ENCODE measurements around the gene DPYSL3. TPM values are rescaled to one million over a fixed set of nuclear protein-coding genes. Genes with fewer than 3 reads are reported as not detected.

The DPYSL3 gene
- total and polyA plus RNA-seq, 4 donors = 0.35 to 3.6 (median 1.7) TPM

DNA sequence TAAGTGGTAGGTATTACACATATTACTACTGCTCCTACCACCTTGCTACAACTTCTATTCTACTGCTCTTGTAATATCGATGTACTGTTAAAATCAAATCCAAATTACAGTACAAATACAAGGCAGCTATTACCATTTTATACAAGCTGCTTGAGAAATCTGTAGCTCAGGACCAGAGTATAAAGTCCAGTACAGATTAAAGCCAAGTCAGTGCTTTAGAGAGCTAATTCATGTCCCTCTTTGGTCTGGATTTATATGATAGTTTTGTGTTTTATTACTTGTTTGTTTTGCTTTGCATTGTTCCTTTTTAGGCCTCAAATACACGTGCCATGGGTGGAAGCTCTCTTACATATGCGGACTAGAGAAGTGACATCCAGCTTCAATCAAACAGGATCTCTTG is 75.8 kb downstream of the DPYSL3 start:
- H3K27ac ChIP-seq (ENCODE audit: low read depth in 1 of 2, low read length in 2 of 2) = no peak overlapping the region
- DNase-seq (ENCODE audit: low spot score) = no peak
- H3K4me1 ChIP-seq (ENCODE audit: control insufficient read depth in 4 of 4, insufficient read depth in 4 of 4, low read length in 3 of 4) = no peaks in the 10 kb centered on the region
- no peaks in the 10 kb centered on the region for H3K36me3 ChIP-seq (ENCODE audit: control insufficient read depth in 4 of 4, insufficient read depth in 3 of 4, low read depth in 1 of 4, low read length in 3 of 4)
- no peaks in the 10 kb centered on the region for H3K9me3 ChIP-seq (ENCODE audit: control insufficient read depth in 4 of 4, low read length in 3 of 4)
- peaks cover 0 to 5% (median under 1%) of the 10 kb centered on the region in 4 donors for H3K27me3 ChIP-seq (ENCODE audit: control insufficient read depth in 4 of 4, insufficient read depth in 4 of 4, low read length in 3 of 4)
- TF ChIP-seq FOXA2 (IDR thresholded peaks at IDR 0.05) = no peak
- TF ChIP-seq HNF4A (conservative IDR thresholded peaks at IDR 0.05) = peak in 1 of 2 donors; percentile 9
- H3K9ac ChIP-seq (ENCODE audit: low read depth in 1 of 2, low read length in 2 of 2) = no peak overlapping the region
- 84% methylated on average over 3 of the region's 3 CpGs for WGBS
- no peak overlapping the region for H3K4me3 ChIP-seq (ENCODE audit: low read depth in 1 of 3, low read length in 3 of 3)

DNA sequence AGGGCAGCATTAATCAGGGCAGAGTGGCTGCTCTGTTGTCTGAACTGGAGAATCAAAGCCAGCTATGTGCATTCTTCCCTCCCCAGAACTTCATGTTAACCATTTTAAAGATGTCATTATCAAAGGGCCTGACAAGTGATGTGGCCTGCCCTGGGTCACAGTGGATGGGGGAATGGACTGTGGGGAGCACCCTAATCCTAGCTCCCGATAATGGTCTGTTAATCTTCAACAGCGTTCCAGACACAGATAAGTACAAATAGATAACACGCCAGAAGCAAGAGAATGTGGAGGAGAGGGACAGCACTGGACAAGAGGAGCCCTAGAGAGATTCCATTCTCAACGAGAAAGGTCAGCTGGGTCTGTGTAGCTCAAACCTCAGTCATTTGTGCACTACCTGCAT is 77.5 kb downstream of the DPYSL3 start:
- Histone ChIP-seq H3K27ac (ENCODE audit: low read depth in 1 of 2, low read length in 2 of 2) (no peak overlapping the region), H3K9me3 (ENCODE audit: control insufficient read depth in 4 of 4, low read length in 3 of 4) (no peaks in the 10 kb centered on the region), H3K9ac (ENCODE audit: low read depth in 1 of 2, low read length in 2 of 2) (no peak overlapping the region), H3K27me3 (ENCODE audit: control insufficient read depth in 4 of 4, insufficient read depth in 4 of 4, low read length in 3 of 4) (peaks cover 0 to 6% (median 0%) of the 10 kb centered on the region in 4 donors), H3K4me3 (ENCODE audit: low read depth in 1 of 3, low read length in 3 of 3) (no peak overlapping the region), H3K36me3 (ENCODE audit: control insufficient read depth in 4 of 4, insufficient read depth in 3 of 4, low read depth in 1 of 4, low read length in 3 of 4) (no peaks in the 10 kb centered on the region), H3K4me1 (ENCODE audit: control insufficient read depth in 4 of 4, insufficient read depth in 4 of 4, low read length in 3 of 4) (no peaks in the 10 kb centered on the region)
- DNase-seq (ENCODE audit: low spot score) = no peak
- 39% methylated on average over 4 of the region's 4 CpGs for WGBS
- TF ChIP-seq SP1 (IDR thresholded peaks at IDR 0.05) (no peak), GABPA (IDR thresholded peaks at IDR 0.05 in 1 of 2, conservative IDR thresholded peaks at IDR 0.05 in 1 of 2) (no peak), HNF4G (IDR thresholded peaks at IDR 0.05) (no peak), FOXA1 (IDR thresholded peaks at IDR 0.05) (no peak), NR2F2 (IDR thresholded peaks at IDR 0.05) (no peak), JUND (IDR thresholded peaks at IDR 0.05) (no peak), HNF4A (conservative IDR thresholded peaks at IDR 0.05) (no peak), RXRA (IDR thresholded peaks at IDR 0.05) (no peak), TAF1 (conservative IDR thresholded peaks at IDR 0.05) (no peak), RAD21 (IDR thresholded peaks at IDR 0.05) (no peak), FOXA2 (IDR thresholded peaks at IDR 0.05) (no peak)
- TF ChIP-seq, protein P1, sequence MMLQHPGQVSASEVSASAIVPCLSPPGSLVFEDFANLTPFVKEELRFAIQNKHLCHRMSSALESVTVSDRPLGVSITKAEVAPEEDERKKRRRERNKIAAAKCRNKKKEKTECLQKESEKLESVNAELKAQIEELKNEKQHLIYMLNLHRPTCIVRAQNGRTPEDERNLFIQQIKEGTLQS (IDR thresholded peaks at IDR 0.05) = no peak
- TF ChIP-seq, protein P2, sequence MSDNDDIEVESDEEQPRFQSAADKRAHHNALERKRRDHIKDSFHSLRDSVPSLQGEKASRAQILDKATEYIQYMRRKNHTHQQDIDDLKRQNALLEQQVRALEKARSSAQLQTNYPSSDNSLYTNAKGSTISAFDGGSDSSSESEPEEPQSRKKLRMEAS (IDR thresholded peaks at IDR 0.05) = no peak
- TF ChIP-seq, protein P3, sequence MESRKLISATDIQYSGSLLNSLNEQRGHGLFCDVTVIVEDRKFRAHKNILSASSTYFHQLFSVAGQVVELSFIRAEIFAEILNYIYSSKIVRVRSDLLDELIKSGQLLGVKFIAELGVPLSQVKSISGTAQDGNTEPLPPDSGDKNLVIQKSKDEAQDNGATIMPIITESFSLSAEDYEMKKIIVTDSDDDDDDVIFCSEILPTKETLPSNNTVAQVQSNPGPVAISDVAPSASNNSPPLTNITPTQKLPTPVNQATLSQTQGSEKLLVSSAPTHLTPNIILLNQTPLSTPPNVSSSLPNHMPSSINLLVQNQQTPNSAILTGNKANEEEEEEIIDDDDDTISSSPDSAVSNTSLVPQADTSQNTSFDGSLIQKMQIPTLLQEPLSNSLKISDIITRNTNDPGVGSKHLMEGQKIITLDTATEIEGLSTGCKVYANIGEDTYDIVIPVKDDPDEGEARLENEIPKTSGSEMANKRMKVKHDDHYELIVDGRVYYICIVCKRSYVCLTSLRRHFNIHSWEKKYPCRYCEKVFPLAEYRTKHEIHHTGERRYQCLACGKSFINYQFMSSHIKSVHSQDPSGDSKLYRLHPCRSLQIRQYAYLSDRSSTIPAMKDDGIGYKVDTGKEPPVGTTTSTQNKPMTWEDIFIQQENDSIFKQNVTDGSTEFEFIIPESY (IDR thresholded peaks at IDR 0.05) = no peak
- TF ChIP-seq, protein P4, sequence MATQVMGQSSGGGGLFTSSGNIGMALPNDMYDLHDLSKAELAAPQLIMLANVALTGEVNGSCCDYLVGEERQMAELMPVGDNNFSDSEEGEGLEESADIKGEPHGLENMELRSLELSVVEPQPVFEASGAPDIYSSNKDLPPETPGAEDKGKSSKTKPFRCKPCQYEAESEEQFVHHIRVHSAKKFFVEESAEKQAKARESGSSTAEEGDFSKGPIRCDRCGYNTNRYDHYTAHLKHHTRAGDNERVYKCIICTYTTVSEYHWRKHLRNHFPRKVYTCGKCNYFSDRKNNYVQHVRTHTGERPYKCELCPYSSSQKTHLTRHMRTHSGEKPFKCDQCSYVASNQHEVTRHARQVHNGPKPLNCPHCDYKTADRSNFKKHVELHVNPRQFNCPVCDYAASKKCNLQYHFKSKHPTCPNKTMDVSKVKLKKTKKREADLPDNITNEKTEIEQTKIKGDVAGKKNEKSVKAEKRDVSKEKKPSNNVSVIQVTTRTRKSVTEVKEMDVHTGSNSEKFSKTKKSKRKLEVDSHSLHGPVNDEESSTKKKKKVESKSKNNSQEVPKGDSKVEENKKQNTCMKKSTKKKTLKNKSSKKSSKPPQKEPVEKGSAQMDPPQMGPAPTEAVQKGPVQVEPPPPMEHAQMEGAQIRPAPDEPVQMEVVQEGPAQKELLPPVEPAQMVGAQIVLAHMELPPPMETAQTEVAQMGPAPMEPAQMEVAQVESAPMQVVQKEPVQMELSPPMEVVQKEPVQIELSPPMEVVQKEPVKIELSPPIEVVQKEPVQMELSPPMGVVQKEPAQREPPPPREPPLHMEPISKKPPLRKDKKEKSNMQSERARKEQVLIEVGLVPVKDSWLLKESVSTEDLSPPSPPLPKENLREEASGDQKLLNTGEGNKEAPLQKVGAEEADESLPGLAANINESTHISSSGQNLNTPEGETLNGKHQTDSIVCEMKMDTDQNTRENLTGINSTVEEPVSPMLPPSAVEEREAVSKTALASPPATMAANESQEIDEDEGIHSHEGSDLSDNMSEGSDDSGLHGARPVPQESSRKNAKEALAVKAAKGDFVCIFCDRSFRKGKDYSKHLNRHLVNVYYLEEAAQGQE (IDR thresholded peaks at IDR 0.05) = no peak
- TF ChIP-seq, protein P5, sequence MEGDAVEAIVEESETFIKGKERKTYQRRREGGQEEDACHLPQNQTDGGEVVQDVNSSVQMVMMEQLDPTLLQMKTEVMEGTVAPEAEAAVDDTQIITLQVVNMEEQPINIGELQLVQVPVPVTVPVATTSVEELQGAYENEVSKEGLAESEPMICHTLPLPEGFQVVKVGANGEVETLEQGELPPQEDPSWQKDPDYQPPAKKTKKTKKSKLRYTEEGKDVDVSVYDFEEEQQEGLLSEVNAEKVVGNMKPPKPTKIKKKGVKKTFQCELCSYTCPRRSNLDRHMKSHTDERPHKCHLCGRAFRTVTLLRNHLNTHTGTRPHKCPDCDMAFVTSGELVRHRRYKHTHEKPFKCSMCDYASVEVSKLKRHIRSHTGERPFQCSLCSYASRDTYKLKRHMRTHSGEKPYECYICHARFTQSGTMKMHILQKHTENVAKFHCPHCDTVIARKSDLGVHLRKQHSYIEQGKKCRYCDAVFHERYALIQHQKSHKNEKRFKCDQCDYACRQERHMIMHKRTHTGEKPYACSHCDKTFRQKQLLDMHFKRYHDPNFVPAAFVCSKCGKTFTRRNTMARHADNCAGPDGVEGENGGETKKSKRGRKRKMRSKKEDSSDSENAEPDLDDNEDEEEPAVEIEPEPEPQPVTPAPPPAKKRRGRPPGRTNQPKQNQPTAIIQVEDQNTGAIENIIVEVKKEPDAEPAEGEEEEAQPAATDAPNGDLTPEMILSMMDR (IDR thresholded peaks at IDR 0.05; ENCODE audit: low read depth, low read length, missing input control) = no peak

Measured in liver (tissue), 9 donors.